ENCODE data around the gene BANF1.

BANF1 gene

DNA sequence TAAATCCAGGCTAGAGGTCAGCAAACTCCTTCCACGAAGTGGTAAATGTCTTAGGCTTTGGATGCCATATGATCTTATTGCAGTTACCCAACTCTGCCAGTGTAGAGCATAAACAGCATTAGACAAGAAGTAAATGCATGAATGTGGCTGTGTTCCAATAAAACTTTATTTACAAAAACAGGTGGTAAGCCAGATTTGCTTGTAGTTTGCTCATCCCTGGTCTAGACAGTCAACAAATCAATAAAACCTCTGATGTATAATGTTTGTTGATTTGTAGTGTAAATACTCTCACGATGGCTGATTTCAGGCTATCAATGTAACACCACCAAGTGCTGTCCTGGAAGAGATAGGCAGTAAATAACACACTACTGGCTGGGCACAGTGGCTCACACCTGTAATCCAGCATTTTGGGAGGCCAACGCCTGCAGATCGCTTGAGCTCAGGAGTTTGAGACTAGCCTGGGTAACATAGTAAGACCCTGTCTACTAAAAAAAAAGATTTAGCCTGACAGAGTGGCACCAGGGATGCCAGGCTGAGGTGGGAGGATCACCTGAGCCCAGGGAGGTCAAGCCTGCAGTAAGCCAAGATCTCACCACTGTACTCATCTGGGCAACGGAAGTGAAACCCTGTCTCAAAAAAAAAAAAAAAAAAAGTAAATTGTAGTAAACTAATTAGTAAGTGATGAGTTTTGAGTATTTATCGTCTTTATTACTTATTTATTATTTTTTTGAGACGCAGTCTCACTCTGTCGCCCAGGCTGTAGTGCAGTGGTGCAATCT is 30.8 kb downstream of the BANF1 start:
- FAIRE-seq (peak; percentile 95), DNase-seq (ENCODE audit: insufficient read length, low spot score) (no peak)

DNA sequence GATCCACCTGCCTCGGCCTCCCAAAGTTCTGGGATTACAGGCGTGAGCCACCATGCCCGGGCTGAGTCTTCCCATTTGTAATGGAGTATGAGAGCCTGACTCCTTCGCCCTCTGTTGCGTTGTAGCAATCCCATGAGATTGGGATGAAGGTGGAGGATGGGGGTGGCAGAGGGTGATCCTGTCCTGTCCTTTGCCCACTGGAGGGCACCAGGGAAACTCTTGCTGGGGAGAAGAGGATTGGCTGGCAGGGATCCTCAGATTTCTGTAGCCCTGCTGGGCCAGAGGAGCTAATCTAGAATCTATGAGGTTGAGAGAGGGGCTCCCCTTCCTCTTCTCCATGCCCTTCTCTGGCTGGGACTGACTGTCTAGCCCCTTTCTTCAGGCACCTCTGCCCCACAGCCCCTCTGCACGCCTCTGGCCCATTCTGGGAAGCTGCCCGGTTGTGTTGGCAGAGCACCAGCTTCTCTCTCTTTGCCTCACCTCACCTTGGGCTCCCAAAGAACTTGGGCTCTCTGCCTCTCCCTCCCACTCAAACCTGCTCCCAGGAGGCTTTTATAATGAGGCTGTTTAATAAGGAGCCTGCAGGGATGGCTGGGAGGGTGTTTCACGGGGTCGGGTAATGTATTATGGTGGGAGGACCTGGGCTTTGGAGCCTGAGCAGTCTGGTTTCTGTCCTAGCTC is 33.5 kb downstream of the BANF1 start:
- FAIRE-seq (peak; percentile 62), DNase-seq (ENCODE audit: insufficient read length, low spot score) (no peak)

DNA sequence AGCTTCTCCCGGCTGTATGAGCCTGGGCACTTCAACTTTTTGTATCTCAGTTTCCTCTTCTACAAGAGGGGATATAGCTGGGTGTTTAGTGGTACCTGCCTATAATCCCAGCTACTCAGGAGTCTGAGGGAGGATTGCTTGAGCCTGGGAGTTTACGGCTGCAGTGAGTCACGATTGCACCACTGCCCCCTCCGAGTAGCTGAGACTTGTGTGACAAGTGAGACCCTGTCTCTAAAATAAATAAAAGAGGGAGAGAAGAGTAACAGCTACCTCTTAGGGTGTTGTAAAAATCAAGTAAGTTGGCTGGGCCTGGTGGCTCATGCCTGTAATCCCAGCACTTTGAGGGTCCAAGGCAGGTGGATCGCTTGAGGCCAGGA is 34.0 kb downstream of the BANF1 start:
- no peak for DNase-seq (ENCODE audit: insufficient read length, low spot score)
- FAIRE-seq = no peak

GRCh38 chr11:66037327-66037726 is 35.0 kb downstream of the BANF1 start:
- FAIRE-seq (no peak), DNase-seq (ENCODE audit: insufficient read length, low spot score) (no peak)

- DNase-seq (ENCODE audit: insufficient read length, low spot score) = no peak
- peak; percentile 52 for FAIRE-seq
These were observed 37.5 kb downstream of the BANF1 start for GRCh38 chr11:66039765-66040164.

DNA sequence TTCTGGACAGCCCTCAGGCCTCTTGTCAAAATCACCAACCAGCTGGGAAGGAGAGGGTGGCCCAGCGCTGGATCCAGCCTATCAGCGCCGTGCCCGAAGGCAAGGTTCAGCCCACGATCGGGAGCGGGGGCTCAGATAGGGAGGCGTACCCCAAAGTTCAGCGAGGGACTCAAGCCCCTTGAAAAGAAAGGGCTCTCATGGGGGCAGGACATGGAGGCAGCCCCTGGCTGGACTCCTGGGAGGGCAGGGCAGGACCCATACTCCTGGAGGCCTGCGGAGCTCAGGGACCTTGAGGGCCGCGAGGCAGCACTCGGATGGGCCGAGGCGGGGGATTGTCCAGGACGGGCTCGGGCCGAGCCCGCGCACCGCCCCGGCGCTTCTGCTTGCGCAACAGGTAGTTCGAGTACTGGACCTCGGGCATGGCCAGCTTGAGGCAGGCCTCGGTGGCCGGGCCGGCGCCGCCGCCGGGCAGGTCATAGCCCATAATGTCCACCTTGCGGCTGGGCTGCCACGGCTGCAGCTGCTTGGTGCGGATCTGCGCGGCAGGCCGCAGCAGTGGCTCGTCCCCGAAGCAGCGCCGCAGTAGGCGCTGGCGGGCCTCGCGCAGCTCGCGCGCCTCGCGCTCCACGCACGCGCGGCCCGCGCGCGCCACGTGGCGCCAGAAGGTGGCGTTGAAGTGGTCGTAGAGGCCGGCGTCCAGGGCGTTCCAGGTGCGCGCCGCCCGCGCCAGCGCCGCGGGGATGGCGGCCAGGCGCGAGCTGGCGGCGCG is 40.1 kb downstream of the BANF1 start:
- DNase-seq (ENCODE audit: insufficient read length, low spot score) (no peak), FAIRE-seq (no peak)

DNA sequence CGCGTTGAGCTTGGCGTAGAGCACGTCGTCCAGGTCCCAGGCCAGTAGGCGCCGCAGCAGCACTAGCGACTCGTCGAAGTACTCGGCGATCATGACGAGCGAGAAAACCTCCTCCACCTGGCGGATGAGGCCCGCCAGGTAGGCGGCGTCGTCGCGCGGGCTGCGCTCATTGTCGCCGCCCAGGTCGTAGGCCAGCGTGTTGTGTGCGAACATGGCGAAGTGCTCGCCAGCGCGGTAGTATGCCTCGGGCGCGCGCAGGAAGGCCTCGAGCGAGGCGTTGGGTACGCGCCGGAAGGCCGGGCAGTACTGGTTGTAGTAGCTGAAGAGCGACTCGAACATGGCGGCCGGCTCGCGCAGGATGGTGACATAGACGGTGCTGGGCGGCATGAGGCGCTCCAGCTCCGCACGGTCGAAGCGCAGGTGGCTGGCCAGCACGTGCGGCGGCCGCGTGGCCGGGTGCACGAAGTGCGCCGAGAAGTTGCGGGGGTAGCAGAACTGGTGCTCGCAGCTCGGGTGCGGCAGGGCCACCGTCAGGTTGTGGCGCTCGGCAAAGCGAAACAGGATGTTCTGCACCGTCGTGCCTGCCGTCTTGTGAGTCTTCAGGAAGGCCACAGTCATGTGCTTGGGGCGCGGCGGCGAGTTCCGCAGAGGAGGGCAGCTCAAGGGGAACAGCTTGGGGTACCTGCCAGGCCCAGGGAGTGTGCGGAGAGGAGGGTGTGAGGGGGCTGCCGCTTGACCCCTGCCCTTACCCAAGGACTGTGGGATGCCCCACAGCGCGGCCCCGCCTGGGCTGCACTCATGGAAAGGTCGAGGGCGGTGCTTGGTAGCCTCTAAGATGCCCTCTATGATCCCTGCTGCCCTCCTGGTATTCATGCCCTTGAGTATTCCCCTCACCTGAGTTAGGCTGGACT is 40.9 kb downstream of the BANF1 start:
- DNase-seq (ENCODE audit: insufficient read length, low spot score) (no peak), FAIRE-seq (peak; percentile 86)

DNA sequence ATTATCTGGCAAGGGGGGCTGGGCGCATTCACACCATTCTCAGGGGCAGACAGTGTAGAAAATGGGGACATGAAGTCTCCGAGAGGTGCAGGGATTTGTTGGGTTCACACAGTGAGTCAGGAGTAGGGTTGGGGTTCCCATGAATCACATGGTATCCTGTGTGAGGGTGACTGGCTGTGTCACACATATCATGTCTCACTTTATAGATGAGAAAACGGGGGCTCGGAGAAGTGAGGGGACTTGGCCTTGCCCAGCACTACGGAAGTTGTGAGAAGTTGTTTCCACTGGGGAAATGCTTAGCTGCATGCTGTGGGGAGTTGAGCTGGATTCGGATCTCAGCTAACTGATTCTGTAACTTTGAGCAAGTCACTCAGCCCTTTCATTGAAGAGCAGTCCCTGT is 42.5 kb downstream of the BANF1 start:
- no peak for FAIRE-seq
- no peak for DNase-seq (ENCODE audit: insufficient read length, low spot score)

DNA sequence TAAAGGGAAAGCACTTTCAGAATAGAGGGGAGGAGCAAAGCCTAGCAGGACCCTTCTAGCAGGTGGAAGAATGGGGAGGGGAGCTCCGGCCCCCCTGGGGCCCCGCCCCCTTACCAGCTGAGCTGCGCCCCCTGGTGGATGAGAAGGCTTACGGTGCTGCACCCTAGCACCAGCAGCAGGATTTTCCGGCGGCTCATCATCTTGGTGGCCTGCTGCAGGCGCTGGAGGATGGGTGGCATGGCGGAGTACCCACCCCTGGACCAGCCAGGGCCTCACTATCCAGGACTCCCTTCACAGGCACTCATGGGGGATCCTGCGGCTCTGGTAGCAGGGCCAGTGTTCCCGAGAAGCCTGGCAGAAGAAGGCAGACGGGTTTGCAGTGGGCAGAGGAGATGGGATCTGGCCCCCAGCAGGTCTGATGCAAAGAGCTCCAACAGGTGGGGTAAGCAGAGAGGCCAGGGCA is 42.9 kb downstream of the BANF1 start:
- FAIRE-seq (peak; percentile 99), DNase-seq (ENCODE audit: insufficient read length, low spot score) (peak; percentile 95)

DNA sequence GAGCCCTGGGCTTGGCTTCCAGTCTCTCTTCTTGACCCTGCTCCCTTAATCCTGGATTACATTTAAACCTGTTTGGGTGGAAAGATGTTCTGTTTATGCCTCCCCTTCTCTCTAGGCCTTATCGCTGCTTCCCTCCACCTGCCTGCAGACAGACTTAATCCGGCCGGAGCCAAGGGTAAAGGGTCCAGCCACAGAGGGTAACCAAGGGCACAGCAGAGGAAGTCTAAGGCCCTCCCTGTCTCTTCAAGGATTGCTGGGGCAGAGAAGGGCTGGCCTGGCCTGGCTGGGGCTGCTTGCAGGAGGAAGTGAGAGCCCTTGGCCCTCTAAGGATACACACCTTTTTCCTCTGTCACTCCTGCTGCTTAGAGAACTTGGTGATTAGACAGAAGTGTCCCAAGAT is 44.6 kb downstream of the BANF1 start:
- DNase-seq (ENCODE audit: insufficient read length, low spot score) (no peak), FAIRE-seq (peak; percentile 51)

DNA sequence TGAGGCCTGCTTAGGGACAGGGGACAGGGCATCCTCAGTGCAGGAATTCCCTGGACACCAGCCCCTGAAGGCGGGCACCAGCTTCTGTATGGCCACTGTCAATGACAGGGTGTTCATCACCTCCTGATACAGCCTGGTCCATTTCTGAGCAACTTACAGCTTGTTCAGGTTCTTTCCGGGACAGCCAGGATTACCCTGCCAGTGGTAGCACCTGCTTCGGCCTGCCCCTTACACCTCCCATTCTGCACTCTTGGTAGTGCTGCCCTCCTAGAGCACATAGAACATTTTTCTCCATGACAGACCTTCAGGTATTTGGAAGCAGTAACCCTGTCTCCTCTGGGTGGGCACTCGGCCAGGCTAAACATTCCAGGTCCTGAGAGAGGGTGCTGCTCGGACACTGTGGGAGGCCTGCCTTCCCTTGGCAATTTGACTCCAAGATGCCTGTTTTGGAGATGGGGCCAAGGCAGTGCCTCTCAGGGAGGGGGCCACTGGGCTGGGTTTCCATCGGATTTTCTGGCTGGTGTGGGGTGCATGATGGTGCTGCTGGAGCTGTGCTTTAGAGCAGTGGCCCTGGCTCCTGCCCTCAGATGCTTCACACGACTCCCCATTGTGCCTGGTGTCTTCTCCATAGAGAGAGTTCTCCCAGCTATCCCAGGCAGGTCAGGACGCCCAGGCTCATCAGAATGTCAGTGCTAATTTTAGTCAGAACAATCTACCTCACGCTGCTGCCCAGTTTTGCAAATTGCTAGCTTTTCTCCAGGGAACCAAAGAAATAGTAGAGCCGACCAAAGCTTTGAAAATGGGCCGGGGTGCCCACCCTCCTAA is 45.5 kb downstream of the BANF1 start:
- FAIRE-seq (peak; percentile 88), DNase-seq (ENCODE audit: insufficient read length, low spot score) (no peak)

DNA sequence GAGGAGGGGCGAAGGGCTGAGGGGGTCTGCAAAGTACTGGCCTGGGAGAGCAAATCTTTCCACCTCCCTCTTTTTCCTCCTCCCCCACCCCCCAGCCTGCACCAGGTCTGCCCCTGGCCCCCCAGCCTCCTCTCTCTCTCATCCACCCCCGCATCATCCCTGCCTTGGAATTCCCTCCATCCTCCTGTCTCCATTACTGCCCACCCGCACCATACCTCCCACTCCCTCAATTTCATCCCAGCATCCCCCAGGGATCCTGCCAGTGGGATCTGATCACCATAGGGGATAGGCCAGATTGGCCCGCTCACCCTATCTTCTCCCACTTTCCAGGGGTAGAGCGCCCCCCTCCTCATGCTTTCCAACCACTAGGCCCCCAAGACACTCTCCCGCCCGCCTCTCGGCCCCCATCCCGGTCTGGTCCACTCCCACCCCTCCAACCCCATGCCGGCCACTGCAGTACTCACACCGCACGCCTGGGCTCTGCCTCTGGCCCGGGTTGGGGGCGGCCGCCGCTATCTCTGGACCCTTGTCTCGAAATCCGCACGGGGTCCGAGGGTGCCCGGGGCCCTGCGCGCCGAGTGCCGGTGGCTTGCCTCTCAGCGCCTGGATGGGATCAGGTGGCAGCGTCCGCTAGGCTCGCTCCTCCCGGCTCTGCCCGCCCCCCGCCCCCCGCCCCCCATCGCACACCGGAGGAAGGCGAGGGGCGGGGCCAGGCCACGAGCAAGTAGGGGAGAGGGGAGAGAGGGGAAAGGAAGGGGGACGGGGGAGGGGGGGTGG is 46.4 kb downstream of the BANF1 start, which contains the start of gene GAL3ST3:
TSS of gene GAL3ST3 (minus strand) at position 615 of the 777 bp plus-strand sequence. CDS start 3,746 bp downstream, outside the sequence.
- FAIRE-seq (no peak), DNase-seq (ENCODE audit: insufficient read length, low spot score) (no peak)

GRCh38 chr11:66050581-66051231 is 48.4 kb downstream of the BANF1 start:
- FAIRE-seq (peak; percentile 60), DNase-seq (ENCODE audit: insufficient read length, low spot score) (no peak)

- FAIRE-seq = no peak
- no peak for DNase-seq (ENCODE audit: insufficient read length, low spot score)
These were observed 49.1 kb downstream of the BANF1 start for GRCh38 chr11:66051371-66051765.

DNA sequence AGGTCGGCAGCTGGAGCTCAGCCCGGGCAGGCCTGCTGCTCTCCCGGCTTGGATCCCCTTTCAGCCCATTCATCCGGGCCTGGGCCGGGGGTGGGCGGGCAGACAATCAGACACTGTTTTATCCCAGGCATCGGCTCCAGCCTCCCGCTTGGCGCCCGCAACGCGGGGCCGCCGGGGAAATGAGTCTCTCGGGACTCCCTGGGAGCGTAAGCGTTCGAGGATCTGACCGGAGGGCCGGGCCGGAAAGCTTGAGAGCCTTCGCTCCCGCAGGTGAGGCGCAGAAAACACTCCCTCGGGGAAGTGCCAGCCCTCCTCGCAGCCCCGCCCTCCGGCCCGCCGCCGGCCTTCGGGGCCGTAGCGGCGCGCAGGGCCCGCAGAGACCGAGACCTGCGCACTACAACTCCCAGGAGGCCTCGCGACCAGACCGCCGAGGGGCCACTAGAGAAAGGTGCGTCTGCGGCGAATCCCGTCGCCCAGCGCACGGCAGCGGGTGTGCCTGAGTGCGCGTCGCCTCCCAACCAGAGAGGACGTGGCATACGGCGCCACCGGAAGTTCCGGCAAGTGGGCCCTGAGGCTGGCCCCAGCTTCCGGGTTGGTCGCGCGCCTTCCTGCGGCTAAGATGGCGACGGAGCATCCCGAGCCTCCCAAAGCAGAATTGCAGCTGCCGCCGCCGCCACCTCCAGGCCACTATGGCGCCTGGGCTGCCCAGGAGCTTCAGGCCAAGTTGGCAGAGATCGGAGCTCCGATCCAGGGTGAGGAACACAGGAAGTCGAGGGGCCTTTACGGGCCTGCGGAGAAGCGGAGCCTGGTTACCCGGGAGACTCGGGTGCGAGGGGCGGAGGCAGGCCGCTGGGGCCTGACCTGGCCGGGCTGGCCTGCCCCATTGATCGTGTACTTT is 49.7 kb downstream of the BANF1 start, which contains the start of gene SF3B2:
TSS of gene SF3B2 (plus strand) at position 599 of the 898 bp plus-strand sequence. CDS start at position 620, 21 bp downstream.
- DNase-seq (ENCODE audit: insufficient read length, low spot score) (peak; percentile 100), FAIRE-seq (peak; percentile 100)

DNA sequence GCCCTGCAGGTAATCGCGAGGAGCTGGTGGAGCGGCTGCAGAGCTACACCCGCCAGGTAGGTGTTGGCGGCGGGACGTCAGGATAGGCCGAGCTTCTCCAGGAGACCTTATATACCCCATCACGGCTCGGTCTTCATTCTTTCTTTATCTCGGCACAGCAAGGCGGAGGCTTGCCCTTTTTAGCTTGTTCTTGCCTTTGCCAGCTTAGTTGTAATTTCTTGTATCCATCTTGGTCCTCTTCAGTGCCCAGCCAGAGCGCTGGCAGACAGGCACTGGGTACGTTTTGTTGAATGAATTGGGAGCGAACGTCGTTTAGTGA is 50.3 kb downstream of the BANF1 start:
- DNase-seq (ENCODE audit: insufficient read length, low spot score) (no peak), FAIRE-seq (no peak)
